HL-60 (cell line): ENCODE measurements around the gene HTR6.

Source experiments
- DNase-seq, 2 experiments: peaks; one replicate each; pipeline ENCODE4 v3.0.0-alpha.2; 2010 to 2020; ENCODE audit warnings: low read depth in 1 of 2, low spot score in 1 of 2
- H3K27ac ChIP-seq: fragments of 250-450 bp; sonication (Bioruptor Pico); replicated peaks from 2 replicates; pipeline ENCODE4 v1.5.1; 2020; ENCODE audit warnings: mild to moderate bottlenecking, moderate library complexity
- H3K27me3 ChIP-seq: fragments of 250-450 bp; sonication (Bioruptor Pico); 2 replicates; pipeline ENCODE4 v1.5.1; 2021; ENCODE audit warnings: mild to moderate bottlenecking, moderate library complexity; ENCODE audit not compliant: insufficient read depth, poor library complexity, severe bottlenecking
- H3K4me3 ChIP-seq: replicated peaks from 2 replicates; pipeline ENCODE4 v1.5.1; 2011; ENCODE audit warnings: mild to moderate bottlenecking, control low read depth, low read length; ENCODE audit not compliant: insufficient read depth
- GABPA ChIP-seq: IDR thresholded peaks from 2 replicates; pipeline ENCODE4 v1.6.1; 2012; ENCODE audit warnings: low read depth
- POLR2AphosphoS5 ChIP-seq: IDR thresholded peaks from 2 replicates; pipeline ENCODE4 v1.6.1; 2012; ENCODE audit warnings: low read depth
- SPI1 ChIP-seq: IDR thresholded peaks from 2 replicates; pipeline ENCODE4 v1.6.1; 2012; ENCODE audit warnings: low read depth, mild to moderate bottlenecking, borderline replicate concordance
- TF ChIP-seq, protein P1 (sequence below): IDR thresholded peaks from 2 replicates; pipeline ENCODE4 v1.6.1; 2012; ENCODE audit warnings: low read depth; ENCODE audit not compliant: insufficient replicate concordance
- TF ChIP-seq, protein P2 (sequence below): IDR thresholded peaks from one replicate; pipeline ENCODE4 v1.5.1; 2011; ENCODE audit warnings: low read length, control low read depth, inconsistent platforms; ENCODE audit not compliant: insufficient read depth

The HTR6 gene

DNA sequence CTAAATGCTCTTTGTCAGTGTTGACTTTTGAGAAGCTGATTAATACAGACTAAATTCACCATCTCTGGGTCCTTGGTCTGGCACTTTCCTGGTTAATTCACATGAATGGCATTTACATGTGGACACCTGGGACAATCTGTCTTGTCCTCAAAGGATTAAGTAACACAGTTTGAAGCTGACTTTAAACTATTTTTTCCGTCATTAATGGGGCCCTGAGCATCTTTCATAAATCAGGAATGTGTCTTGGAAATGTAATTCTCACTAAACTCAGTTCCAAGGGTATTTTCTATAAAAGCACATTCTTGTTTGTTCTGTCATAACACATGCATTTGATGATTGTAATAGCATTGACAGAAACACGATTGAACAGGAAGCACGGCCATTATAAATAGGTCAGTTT is 47.3 kb upstream of the HTR6 start:
- Histone ChIP-seq H3K27me3 (no peaks in the 10 kb centered on the region), H3K4me3 (no peak overlapping the region), H3K27ac (no peak overlapping the region)
- TF ChIP-seq GABPA: no peak
- no peak for TF ChIP-seq SPI1
- no peak for DNase-seq

DNA sequence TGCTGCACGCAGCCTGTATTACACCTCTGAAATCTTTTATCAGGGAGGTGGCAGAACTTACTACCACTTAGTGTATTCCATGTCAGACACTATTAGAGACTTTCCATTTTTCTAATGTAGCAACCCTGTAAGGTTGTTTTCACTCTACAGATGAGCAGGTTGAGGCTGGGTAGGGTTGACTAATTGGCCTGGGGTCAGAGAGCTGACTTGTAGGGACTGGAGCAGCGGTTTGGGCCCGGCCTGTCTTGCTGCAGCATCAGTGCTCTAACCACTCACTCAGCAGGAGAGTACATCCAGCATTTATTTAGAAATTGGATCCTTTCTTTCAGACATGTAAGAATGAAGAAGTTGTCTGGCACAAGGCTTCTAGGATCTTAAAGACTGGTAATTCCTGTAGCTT is 46.2 kb upstream of the HTR6 start:
- DNase-seq: no peak
- Histone ChIP-seq H3K27me3 (no peaks in the 10 kb centered on the region), H3K27ac (no peak overlapping the region), H3K4me3 (no peak overlapping the region)
- TF ChIP-seq POLR2AphosphoS5 (no peak), GABPA (no peak), SPI1 (no peak)
- TF ChIP-seq, protein P1, sequence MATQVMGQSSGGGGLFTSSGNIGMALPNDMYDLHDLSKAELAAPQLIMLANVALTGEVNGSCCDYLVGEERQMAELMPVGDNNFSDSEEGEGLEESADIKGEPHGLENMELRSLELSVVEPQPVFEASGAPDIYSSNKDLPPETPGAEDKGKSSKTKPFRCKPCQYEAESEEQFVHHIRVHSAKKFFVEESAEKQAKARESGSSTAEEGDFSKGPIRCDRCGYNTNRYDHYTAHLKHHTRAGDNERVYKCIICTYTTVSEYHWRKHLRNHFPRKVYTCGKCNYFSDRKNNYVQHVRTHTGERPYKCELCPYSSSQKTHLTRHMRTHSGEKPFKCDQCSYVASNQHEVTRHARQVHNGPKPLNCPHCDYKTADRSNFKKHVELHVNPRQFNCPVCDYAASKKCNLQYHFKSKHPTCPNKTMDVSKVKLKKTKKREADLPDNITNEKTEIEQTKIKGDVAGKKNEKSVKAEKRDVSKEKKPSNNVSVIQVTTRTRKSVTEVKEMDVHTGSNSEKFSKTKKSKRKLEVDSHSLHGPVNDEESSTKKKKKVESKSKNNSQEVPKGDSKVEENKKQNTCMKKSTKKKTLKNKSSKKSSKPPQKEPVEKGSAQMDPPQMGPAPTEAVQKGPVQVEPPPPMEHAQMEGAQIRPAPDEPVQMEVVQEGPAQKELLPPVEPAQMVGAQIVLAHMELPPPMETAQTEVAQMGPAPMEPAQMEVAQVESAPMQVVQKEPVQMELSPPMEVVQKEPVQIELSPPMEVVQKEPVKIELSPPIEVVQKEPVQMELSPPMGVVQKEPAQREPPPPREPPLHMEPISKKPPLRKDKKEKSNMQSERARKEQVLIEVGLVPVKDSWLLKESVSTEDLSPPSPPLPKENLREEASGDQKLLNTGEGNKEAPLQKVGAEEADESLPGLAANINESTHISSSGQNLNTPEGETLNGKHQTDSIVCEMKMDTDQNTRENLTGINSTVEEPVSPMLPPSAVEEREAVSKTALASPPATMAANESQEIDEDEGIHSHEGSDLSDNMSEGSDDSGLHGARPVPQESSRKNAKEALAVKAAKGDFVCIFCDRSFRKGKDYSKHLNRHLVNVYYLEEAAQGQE: no peak
- TF ChIP-seq, protein P2, sequence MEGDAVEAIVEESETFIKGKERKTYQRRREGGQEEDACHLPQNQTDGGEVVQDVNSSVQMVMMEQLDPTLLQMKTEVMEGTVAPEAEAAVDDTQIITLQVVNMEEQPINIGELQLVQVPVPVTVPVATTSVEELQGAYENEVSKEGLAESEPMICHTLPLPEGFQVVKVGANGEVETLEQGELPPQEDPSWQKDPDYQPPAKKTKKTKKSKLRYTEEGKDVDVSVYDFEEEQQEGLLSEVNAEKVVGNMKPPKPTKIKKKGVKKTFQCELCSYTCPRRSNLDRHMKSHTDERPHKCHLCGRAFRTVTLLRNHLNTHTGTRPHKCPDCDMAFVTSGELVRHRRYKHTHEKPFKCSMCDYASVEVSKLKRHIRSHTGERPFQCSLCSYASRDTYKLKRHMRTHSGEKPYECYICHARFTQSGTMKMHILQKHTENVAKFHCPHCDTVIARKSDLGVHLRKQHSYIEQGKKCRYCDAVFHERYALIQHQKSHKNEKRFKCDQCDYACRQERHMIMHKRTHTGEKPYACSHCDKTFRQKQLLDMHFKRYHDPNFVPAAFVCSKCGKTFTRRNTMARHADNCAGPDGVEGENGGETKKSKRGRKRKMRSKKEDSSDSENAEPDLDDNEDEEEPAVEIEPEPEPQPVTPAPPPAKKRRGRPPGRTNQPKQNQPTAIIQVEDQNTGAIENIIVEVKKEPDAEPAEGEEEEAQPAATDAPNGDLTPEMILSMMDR: no peak

DNA sequence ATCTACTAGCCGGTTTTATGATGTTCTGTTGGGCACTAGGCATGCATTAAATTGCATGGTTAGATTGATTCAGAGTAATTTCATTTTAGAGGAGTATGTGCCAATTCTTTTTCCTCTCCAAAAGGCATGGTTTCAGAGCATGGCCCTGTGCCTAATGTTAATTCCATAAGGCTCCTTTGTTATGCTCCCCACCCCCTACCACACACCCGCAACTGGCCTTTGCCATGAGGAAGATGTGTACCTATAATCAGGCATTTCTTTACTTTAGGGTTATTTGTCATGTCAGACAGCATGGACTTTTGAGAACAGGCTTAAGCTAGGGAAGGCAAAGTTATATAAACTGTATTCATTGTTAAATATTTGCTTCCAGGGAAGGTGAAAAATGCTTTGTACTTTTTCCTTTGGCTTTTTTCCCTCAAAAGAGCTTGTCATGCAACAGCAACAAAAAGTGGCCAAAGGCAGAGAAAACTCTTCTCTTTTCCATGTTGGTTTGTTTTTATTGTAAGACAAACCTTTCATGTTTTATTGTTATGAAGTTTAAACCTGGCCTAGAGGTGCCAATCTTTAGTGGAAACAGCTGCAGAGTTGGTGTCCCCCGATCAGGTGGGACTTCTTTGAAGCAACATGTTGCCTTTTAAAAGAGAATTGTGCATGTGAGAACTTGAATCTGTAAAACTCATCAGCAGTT is 44.8 kb upstream of the HTR6 start:
- TF ChIP-seq GABPA (no peak), POLR2AphosphoS5 (no peak), SPI1 (no peak)
- TF ChIP-seq, protein P1: no peak
- TF ChIP-seq, protein P2: no peak

DNA sequence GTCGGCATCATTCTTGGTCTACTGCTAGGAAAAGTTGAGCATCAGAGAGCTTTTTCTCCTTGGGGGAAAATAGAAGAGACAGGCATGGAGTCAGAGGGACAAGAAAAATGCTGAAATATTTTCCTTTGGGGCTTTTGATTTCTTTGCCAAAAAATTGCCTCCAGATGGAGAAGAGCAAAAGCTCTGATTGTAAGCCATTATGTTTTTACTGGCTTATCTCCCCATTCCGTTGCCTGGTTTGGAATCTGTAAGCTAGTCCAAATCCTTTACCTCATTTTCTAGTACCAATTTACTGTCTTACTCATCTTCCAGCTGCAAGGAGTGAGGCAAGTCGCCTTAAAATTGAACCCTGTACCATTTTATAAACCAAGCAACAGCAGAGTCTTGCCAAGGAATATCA is 43.9 kb upstream of the HTR6 start:
- Histone ChIP-seq H3K27me3 (no peaks in the 10 kb centered on the region), H3K27ac (no peak overlapping the region), H3K4me3 (no peak overlapping the region)
- DNase-seq: no peak
- TF ChIP-seq, protein P2: no peak
- TF ChIP-seq SPI1 (no peak), POLR2AphosphoS5 (no peak), GABPA (no peak)
- TF ChIP-seq, protein P1: no peak

More for the DNA sequence above, 44.8 kb upstream of the HTR6 start:
- DNase-seq: no peak
- Histone ChIP-seq H3K27me3 (no peaks in the 10 kb centered on the region), H3K27ac (no peak overlapping the region), H3K4me3 (no peak overlapping the region)
